Measurements from ENCODE around the gene SCG5.

DNA sequence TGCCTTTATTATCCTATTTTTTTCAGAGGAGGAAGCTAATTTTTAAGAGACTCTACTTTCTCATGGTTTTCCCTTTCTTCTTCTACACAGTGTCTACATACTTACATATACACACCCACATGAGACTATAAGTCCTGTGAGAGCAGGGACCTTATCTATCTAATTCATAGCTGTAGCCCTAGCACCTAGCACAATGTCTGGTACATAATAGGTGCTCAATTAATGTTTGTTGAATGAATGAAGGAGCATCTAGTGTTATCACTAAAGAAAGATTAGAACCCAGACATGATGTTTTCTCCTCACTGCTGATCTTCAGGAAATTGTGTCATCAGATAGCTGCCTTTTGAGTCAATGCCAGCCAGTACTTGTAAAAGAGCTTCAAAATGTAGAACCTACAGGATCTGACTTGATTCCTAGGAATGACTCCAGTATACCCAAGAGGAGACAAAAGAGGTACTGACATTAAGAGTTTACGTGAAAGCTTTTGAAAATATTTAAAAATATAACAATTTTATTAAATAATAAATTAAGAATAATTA lies 2.5 kb downstream of the SCG5 start:
- TF ChIP-seq YY1 (IDR thresholded peaks at IDR 0.05; ENCODE audit: low read depth) (no peak), GABPA (IDR thresholded peaks at IDR 0.05; ENCODE audit: low read depth) (no peak), POLR2AphosphoS5 (IDR thresholded peaks at IDR 0.05; ENCODE audit: low read depth, low read length) (no peak), GATA2 (CRISPR knock-in tag; IDR thresholded peaks at IDR 0.05) (no peak), EZH2phosphoT487 (IDR thresholded peaks at IDR 0.05; ENCODE audit: borderline replicate concordance, low read depth) (no peak), RAD21 (IDR thresholded peaks at IDR 0.05; ENCODE audit: low read length) (no peak), NRF1 (IDR thresholded peaks at IDR 0.05; ENCODE audit: low read depth, low read length) (no peak), NFIC (IDR thresholded peaks at IDR 0.05; ENCODE audit: borderline replicate concordance) (no peak), FOXM1 (IDR thresholded peaks at IDR 0.05; ENCODE audit: low read depth) (no peak)
- TF ChIP-seq, protein P1, sequence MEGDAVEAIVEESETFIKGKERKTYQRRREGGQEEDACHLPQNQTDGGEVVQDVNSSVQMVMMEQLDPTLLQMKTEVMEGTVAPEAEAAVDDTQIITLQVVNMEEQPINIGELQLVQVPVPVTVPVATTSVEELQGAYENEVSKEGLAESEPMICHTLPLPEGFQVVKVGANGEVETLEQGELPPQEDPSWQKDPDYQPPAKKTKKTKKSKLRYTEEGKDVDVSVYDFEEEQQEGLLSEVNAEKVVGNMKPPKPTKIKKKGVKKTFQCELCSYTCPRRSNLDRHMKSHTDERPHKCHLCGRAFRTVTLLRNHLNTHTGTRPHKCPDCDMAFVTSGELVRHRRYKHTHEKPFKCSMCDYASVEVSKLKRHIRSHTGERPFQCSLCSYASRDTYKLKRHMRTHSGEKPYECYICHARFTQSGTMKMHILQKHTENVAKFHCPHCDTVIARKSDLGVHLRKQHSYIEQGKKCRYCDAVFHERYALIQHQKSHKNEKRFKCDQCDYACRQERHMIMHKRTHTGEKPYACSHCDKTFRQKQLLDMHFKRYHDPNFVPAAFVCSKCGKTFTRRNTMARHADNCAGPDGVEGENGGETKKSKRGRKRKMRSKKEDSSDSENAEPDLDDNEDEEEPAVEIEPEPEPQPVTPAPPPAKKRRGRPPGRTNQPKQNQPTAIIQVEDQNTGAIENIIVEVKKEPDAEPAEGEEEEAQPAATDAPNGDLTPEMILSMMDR (IDR thresholded peaks at IDR 0.05), result no peak
- TF ChIP-seq, protein P2, sequence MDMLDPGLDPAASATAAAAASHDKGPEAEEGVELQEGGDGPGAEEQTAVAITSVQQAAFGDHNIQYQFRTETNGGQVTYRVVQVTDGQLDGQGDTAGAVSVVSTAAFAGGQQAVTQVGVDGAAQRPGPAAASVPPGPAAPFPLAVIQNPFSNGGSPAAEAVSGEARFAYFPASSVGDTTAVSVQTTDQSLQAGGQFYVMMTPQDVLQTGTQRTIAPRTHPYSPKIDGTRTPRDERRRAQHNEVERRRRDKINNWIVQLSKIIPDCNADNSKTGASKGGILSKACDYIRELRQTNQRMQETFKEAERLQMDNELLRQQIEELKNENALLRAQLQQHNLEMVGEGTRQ (IDR thresholded peaks at IDR 0.05; ENCODE audit: borderline replicate concordance, low read depth, low read length), result no peak
- TF ChIP-seq, protein P3, sequence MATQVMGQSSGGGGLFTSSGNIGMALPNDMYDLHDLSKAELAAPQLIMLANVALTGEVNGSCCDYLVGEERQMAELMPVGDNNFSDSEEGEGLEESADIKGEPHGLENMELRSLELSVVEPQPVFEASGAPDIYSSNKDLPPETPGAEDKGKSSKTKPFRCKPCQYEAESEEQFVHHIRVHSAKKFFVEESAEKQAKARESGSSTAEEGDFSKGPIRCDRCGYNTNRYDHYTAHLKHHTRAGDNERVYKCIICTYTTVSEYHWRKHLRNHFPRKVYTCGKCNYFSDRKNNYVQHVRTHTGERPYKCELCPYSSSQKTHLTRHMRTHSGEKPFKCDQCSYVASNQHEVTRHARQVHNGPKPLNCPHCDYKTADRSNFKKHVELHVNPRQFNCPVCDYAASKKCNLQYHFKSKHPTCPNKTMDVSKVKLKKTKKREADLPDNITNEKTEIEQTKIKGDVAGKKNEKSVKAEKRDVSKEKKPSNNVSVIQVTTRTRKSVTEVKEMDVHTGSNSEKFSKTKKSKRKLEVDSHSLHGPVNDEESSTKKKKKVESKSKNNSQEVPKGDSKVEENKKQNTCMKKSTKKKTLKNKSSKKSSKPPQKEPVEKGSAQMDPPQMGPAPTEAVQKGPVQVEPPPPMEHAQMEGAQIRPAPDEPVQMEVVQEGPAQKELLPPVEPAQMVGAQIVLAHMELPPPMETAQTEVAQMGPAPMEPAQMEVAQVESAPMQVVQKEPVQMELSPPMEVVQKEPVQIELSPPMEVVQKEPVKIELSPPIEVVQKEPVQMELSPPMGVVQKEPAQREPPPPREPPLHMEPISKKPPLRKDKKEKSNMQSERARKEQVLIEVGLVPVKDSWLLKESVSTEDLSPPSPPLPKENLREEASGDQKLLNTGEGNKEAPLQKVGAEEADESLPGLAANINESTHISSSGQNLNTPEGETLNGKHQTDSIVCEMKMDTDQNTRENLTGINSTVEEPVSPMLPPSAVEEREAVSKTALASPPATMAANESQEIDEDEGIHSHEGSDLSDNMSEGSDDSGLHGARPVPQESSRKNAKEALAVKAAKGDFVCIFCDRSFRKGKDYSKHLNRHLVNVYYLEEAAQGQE (IDR thresholded peaks at IDR 0.05; ENCODE audit: low read depth, low read length), result no peak

Data from SK-N-SH (cell line).